Psoas muscle (tissue), 8 donors: Measurements from ENCODE around the gene IRX2. TPM values are rescaled to one million over a fixed set of nuclear protein-coding genes. Genes with fewer than 3 reads are reported as not detected.
A peak's percentile ranks its signal among the peaks of the same experiment; 100 is the strongest.

ENCODE experiments used
- ATAC-seq, 4 donors: fragments of 200-7000 bp; cut with Tn5 transposase; one replicate each; pipeline ENCODE4 v1.9.1; 2020; ENCODE audit warnings: moderate library complexity in 3 of 4, mild to moderate bottlenecking in 2 of 4
- DNase-seq, 2 donors: peaks; one replicate each; pipeline ENCODE4 v3.0.0-alpha.2; 2020
- H3K27ac ChIP-seq: fragments of 200-600 bp; one replicate; pipeline ENCODE4 v1.8.0; 2022
- H3K27me3 ChIP-seq, 3 donors: fragments of 200-600 bp in 1 of 3; one replicate each; pipeline versions ENCODE4 v1.6.1 to v1.8.0; 2013 to 2022; ENCODE audit warnings: low read length in 2 of 3, mild to moderate bottlenecking in 2 of 3, moderate library complexity in 1 of 3; ENCODE audit not compliant: insufficient read depth in 3 of 3
- H3K36me3 ChIP-seq, 2 donors: fragments of 200-600 bp in 1 of 2; one replicate each; pipeline versions ENCODE4 v1.6.1 to v1.8.0; 2013 to 2022; ENCODE audit warnings: low read depth in 1 of 2, mild to moderate bottlenecking in 1 of 2, moderate library complexity in 1 of 2; ENCODE audit not compliant: insufficient read depth in 1 of 2
- H3K4me1 ChIP-seq: fragments of 200-600 bp; one replicate; pipeline ENCODE4 v1.8.0; 2022
- H3K4me3 ChIP-seq: fragments of 200-600 bp; one replicate; pipeline ENCODE4 v1.8.0; 2022; ENCODE audit warnings: mild to moderate bottlenecking
- H3K9me3 ChIP-seq: fragments of 200-600 bp; one replicate; pipeline ENCODE4 v1.8.0; 2022
- CTCF ChIP-seq: fragments of 200-600 bp; IDR thresholded peaks from one replicate; pipeline ENCODE4 v1.8.0; 2022; ENCODE audit warnings: antibody characterized with exemption
- WGBS, 3 donors: extraction: QIAGEN DNeasy Blood & Tissue Kit; methylation state at CpG; one replicate each; pipeline versions ENCODE4 v1.1.6 to v1.1.7; 2013; 5-methylcytosine and 5-hydroxymethylcytosine counted together
- intact Hi-C, 2 donors: fragments of 100-400 bp; cut with DNase I; formaldehyde crosslinking; loops; one replicate each; pipeline versions ENCODE4 v1.11.0 to v1.14.2; 2022
- polyA plus RNA-seq, 3 donors: library from polyadenylated mRNA; stranded (reverse); fragments of 200-250 nt; gene quantifications; one replicate each; pipeline ENCODE4 v1.2.3, GENCODE V29; 2013
- total RNA-seq, 4 donors: library from RNA; stranded (reverse); fragmentation: NEBNext Ultra II Directional in 2 of 4; extraction: Animal tissue kit (Norgen Biotek cat#: 25700) in 2 of 4; gene quantifications; one replicate each; pipeline versions ENCODE4 v1.2.1 to v1.2.4, GENCODE V29; 2021 to 2023
- donor health status: healthy with polysubstance abuse.
- donor health status: DM: no; HTN: no; CAD: no; lungs with moderate emphysema.
- donor health status: Bipolar disorder and iron deficiency.
- donor health status: healthy.
- donor health status: DM: yes; HTN: yes; CAD: no.
- donor health status: DM: no; HTN: no; CAD: no.
- donor health status: DM: no; HTN: no; CAD: no.
- donor health status: DM: yes; HTN: yes; CAD: no.

The IRX2 gene
- total and polyA plus RNA-seq, 7 donors, result 0.03 to 0.17 (median 0.08) TPM; not detected in 3

- intact Hi-C loops, result no loop called here
- H3K4me1 ChIP-seq, result no peaks in the 10 kb centered on the region
- DNase-seq, result no peak
Measured at GRCh38 chr5:2754581-2755075, 3.2 kb upstream of the IRX2 start.

GRCh38 chr5:2753452-2754420 is 2.3 kb upstream of the IRX2 start:
- H3K36me3 ChIP-seq, result no peaks in the 10 kb centered on the region
- H3K4me3 ChIP-seq, result no peak overlapping the region
- DNase-seq (no peak), ATAC-seq (no peak)
- H3K4me1 ChIP-seq, result no peaks in the 10 kb centered on the region
- TF ChIP-seq CTCF, result no peak
- intact Hi-C loops, result no loop called here
- H3K27me3 ChIP-seq, result peaks cover 8 to 92% (median 49%) of the 10 kb centered on the region in 3 donors
- no peaks in the 10 kb centered on the region for H3K9me3 ChIP-seq
- H3K27ac ChIP-seq, result no peak overlapping the region
- 5 to 10% (median 9%) methylated on average over 29 of the region's 29 CpGs for WGBS, 3 donors

More at GRCh38 chr5:2754581-2755075, 3.2 kb upstream of the IRX2 start:
- Histone ChIP-seq H3K27ac (no peak overlapping the region), H3K36me3 (no peaks in the 10 kb centered on the region), H3K4me3 (no peak overlapping the region), H3K9me3 (no peaks in the 10 kb centered on the region), H3K27me3 (peaks cover 8 to 92% (median 51%) of the 10 kb centered on the region in 3 donors)
- WGBS, 3 donors, result 7 to 9% (median 9%) methylated on average over 27 of the region's 27 CpGs
- no peak for TF ChIP-seq CTCF
- ATAC-seq, result no peak

GRCh38 chr5:2752821-2753439 is 1.5 kb upstream of the IRX2 start:
- TF ChIP-seq CTCF, result no peak
- Histone ChIP-seq H3K4me3 (no peak overlapping the region), H3K9me3 (no peaks in the 10 kb centered on the region), H3K4me1 (no peaks in the 10 kb centered on the region), H3K36me3 (no peaks in the 10 kb centered on the region), H3K27me3 (peaks cover 11 to 93% (median 54%) of the 10 kb centered on the region in 3 donors), H3K27ac (no peak overlapping the region)
- intact Hi-C loops, result no loop called here
- WGBS, 3 donors, result 5 to 7% (median 6%) methylated on average over 25 to 34 of the region's 34 CpGs
- DNase-seq (no peak), ATAC-seq (no peak)

- Histone ChIP-seq H3K27me3 (peaks cover 11 to 93% (median 57%) of the 10 kb centered on the region in 3 donors), H3K27ac (no peak overlapping the region), H3K36me3 (no peaks in the 10 kb centered on the region), H3K4me1 (no peaks in the 10 kb centered on the region), H3K9me3 (no peaks in the 10 kb centered on the region), H3K4me3 (peak overlapping the region; percentile 50)
- no peak for TF ChIP-seq CTCF
- intact Hi-C loops, result no loop called here
- DNase-seq (no peak), ATAC-seq (peak in 2 of 4 donors; percentile 21 to 22)
- 1 to 3% (median 3%) methylated on average over 43 to 58 of the region's 58 CpGs for WGBS, 3 donors
Measured at GRCh38 chr5:2752059-2752820, 763 bp upstream of the IRX2 start.
